HG02678 (cell line): ENCODE measurements around the gene TMEM45A.
A peak's percentile ranks its signal among the peaks of the same experiment; 100 is the strongest.

Source experiments
- ATAC-seq: cut with Tn5 transposase; IDR thresholded peaks from one replicate; pipeline ENCODE4 v1.9.1; 2021; ENCODE audit warnings: mild to moderate bottlenecking, moderate library complexity; ENCODE audit not compliant: unreplicated experiment

The TMEM45A gene

GRCh38 chr3:100609305-100609704 lies 116.9 kb downstream of the TMEM45A start, which contains the start of gene ADGRG7:
TSS of gene ADGRG7 (plus strand) at chr3:100609601. CDS start at chr3:100609857, 256 bp downstream.
- ATAC-seq = no peak

DNA sequence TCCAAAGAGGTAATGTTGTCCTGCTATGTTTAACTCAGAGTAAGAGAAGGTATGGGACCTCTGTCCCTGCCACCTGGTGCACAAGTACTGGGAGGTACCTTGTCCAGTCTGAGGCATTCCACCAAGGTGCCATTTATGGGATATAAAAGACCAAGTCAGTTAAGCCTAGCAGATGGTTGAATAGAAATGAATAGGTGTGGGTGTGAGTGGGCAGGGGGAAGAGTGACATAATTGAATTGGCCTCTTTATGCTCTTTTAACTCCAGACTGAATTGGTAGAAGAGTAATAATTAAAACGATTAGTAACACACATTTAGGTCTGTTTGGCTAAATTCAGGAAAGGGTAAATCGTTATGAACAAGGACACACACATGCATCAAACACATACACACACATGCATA lies 117.5 kb downstream of the TMEM45A start:
- no peak for ATAC-seq

GRCh38 chr3:100611221-100611620 lies 118.8 kb downstream of the TMEM45A start:
- no peak for ATAC-seq

DNA sequence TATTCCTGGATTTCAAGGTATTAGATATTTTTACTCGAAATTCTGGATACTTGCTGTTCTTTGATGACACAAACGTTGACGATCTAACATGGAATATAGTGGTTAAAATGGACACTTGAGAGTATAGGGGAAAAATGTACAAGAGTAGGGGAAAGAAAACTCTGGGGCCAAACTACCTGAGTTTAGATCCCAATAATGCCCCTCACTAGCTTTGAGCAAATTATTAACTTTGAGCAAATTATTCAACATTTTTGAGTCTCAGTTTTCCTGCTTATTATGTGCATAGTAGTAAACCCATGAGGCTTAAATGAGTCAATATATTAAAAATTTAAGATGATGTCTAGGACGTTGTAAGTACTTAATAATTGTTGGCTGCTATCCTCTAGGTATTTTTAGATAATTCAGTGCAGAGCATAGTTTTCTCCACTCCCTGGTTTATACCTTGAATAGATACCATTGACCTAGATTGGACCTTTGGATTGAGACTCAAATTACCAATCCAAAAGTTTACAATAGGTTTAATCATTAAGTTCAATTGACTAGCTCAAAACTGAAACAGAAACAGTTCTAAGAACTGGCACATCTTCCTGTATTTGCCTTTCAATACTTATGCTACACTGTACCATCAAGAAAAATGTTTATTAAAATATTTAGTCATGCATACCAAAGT lies 121.4 kb downstream of the TMEM45A start:
- peak; percentile 84 for ATAC-seq

DNA sequence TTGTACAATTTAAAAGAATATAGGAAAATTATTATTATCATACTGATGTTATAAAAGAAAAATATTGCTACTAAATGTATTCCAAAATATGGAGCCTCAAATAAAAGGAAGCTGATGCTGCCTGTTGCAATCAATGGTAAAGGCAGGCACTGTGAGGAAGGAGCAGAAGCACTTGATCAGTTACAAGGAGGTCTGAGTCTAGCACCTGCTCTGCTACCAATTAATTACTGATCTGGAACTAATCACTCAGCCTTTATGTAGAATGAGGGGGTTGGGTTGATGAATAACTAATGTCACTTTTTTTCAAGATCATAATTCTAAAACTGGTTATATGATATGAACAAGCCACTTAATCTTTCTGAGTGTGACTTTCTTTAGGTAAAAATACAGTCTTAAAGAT lies 122.5 kb downstream of the TMEM45A start:
- no peak for ATAC-seq

- ATAC-seq = no peak
Measured at GRCh38 chr3:100615684-100616083, 123.3 kb downstream of the TMEM45A start.

- no peak for ATAC-seq
Measured at GRCh38 chr3:100621251-100621650, 128.8 kb downstream of the TMEM45A start.
